ENCODE measurements around the gene C16orf92. TPM values are rescaled to one million over a fixed set of nuclear protein-coding genes. Genes with fewer than 3 reads are reported as not detected.

Gene C16orf92
- total RNA-seq, 1 experiment from 2014 or later, result not detected

- peak within 1 kb of the TSS; percentile 83 for H3K4me3 ChIP-seq
- no peaks in the 10 kb centered on the region for H3K9me3 ChIP-seq (replicated peaks)
- peaks cover 38% of the 10 kb centered on the region for H3K36me3 ChIP-seq
- H3K27ac ChIP-seq, result peak within 1 kb of the TSS; percentile 86
- H3K27me3 ChIP-seq, result no peaks in the 10 kb centered on the region
- peak; percentile 96 for DNase-seq
- peaks cover 25% of the 10 kb centered on the region for H3K4me1 ChIP-seq
Observed at GRCh38 chr16:30065102-30065942, 42.3 kb downstream of the C16orf92 start, which contains the start of gene ALDOA. Gene ALDOA (plus strand): TSS chr16:30065760. CDS start chr16:30066898, 1,138 bp downstream.

GRCh38 chr16:30065943-30066760, 43.2 kb downstream of the C16orf92 start:
- no peaks in the 10 kb centered on the region for H3K9me3 ChIP-seq (replicated peaks)
- peaks cover 17% of the 10 kb centered on the region for H3K4me1 ChIP-seq
- peak overlapping the region; percentile 83 for H3K4me3 ChIP-seq
- H3K36me3 ChIP-seq, result peaks cover 46% of the 10 kb centered on the region
- peak; percentile 31 to 51 for DNase-seq
- H3K27ac ChIP-seq, result peak overlapping the region; percentile 86
- H3K27me3 ChIP-seq, result no peaks in the 10 kb centered on the region

GRCh38 chr16:30066761-30067583, 44.0 kb downstream of the C16orf92 start:
- H3K4me3 ChIP-seq, result peak overlapping the region; percentile 83
- peak overlapping the region; percentile 86 for H3K27ac ChIP-seq
- peaks cover 54% of the 10 kb centered on the region for H3K36me3 ChIP-seq
- H3K27me3 ChIP-seq, result no peaks in the 10 kb centered on the region
- peaks cover 10% of the 10 kb centered on the region for H3K4me1 ChIP-seq
- H3K9me3 ChIP-seq (replicated peaks), result no peaks in the 10 kb centered on the region
- no peak for DNase-seq

- H3K9me3 ChIP-seq (replicated peaks), result no peaks in the 10 kb centered on the region
- peaks cover 60% of the 10 kb centered on the region for H3K36me3 ChIP-seq
- no peak for DNase-seq
- no peak overlapping the region for H3K27ac ChIP-seq
- H3K4me1 ChIP-seq, result peaks cover 8% of the 10 kb centered on the region; the same call in 1 of the 2 replicates
- no peaks in the 10 kb centered on the region for H3K27me3 ChIP-seq
- no peak overlapping the region for H3K4me3 ChIP-seq
Observed at GRCh38 chr16:30067584-30067916, 44.6 kb downstream of the C16orf92 start.

GRCh38 chr16:30068333-30068732, 45.3 kb downstream of the C16orf92 start:
- Histone ChIP-seq H3K27me3 (no peaks in the 10 kb centered on the region), H3K36me3 (peaks cover 61% of the 10 kb centered on the region), H3K27ac (no peak overlapping the region), H3K4me1 (peaks cover 6% of the 10 kb centered on the region; the same call in 1 of the 2 replicates), H3K4me3 (no peak overlapping the region), H3K9me3 (replicated peaks) (no peaks in the 10 kb centered on the region)
- DNase-seq, result no peak

- no peak overlapping the region for H3K4me3 ChIP-seq
- no peaks in the 10 kb centered on the region for H3K27me3 ChIP-seq
- H3K4me1 ChIP-seq, result no peaks in the 10 kb centered on the region
- no peak for DNase-seq
- no peak overlapping the region for H3K27ac ChIP-seq
- H3K9me3 ChIP-seq (replicated peaks), result no peaks in the 10 kb centered on the region
- H3K36me3 ChIP-seq, result peaks cover 61% of the 10 kb centered on the region
Observed at GRCh38 chr16:30068750-30069610, 46.0 kb downstream of the C16orf92 start.

- no peaks in the 10 kb centered on the region for H3K9me3 ChIP-seq (replicated peaks)
- H3K27me3 ChIP-seq, result no peaks in the 10 kb centered on the region
- DNase-seq, result no peak
- no peak overlapping the region for H3K27ac ChIP-seq
- H3K36me3 ChIP-seq, result peaks cover 61% of the 10 kb centered on the region
- no peak overlapping the region for H3K4me3 ChIP-seq
- no peaks in the 10 kb centered on the region for H3K4me1 ChIP-seq
Observed at GRCh38 chr16:30069611-30070462, 46.8 kb downstream of the C16orf92 start.

DNA sequence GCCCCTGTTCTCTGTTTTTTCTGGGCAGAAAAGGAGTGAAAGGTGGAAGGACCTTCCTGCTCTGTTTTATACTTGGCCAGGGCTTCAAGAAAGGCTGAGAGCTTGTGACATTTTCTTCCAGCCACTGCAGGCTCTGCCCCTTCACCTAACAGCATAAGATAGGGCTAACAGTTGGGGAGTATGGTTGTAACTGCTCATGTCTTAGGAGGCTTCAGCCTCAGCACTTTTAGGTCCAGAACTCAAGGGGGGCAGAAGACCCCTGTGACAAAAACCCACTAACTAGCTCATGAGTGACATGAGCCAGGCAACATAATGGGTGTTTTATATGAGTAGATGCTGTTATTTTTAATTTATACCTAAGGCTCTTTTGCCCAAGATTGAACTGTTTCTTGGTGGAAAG, 47.5 kb downstream of the C16orf92 start:
- no peak for DNase-seq
- H3K27me3 ChIP-seq, result no peaks in the 10 kb centered on the region
- H3K9me3 ChIP-seq (replicated peaks), result no peaks in the 10 kb centered on the region
- H3K4me1 ChIP-seq, result no peaks in the 10 kb centered on the region
- no peak overlapping the region for H3K27ac ChIP-seq
- H3K4me3 ChIP-seq, result no peak overlapping the region
- peaks cover 61% of the 10 kb centered on the region for H3K36me3 ChIP-seq

Other genes starting within 250 kb of the C16orf92 start
- gene ZG16, start 244.9 kb upstream of the C16orf92 start, total RNA-seq (2014; rRNA removed; shearing (Covaris generic)), result not detected in 2 replicates
- gene KIF22, start 232.4 kb upstream of the C16orf92 start, total RNA-seq (2014; rRNA removed; shearing (Covaris generic)), result 115 and 122 TPM in 2 replicates
- gene MAZ, start 216.7 kb upstream of the C16orf92 start, total RNA-seq (2014; rRNA removed; shearing (Covaris generic)), result 186 and 221 TPM in 2 replicates
- gene PRRT2, start 211.0 kb upstream of the C16orf92 start, total RNA-seq (2014; rRNA removed; shearing (Covaris generic)), result 0.81 and 1.5 TPM in 2 replicates
- gene PAGR1, start 207.0 kb upstream of the C16orf92 start, total RNA-seq (2014; rRNA removed; shearing (Covaris generic)), result 25.1 and 28.2 TPM in 2 replicates
- 0.61 and 0.63 TPM in 2 replicates for gene MVP, start 202.7 kb upstream of the C16orf92 start, total RNA-seq (2014; rRNA removed; shearing (Covaris generic))
- 29.6 and 30.1 TPM in 2 replicates for gene CDIPT, start 160.0 kb upstream of the C16orf92 start, total RNA-seq (2014; rRNA removed; shearing (Covaris generic))
- gene SEZ6L2, start 123.6 kb upstream of the C16orf92 start, total RNA-seq (2014; rRNA removed; shearing (Covaris generic)), result not detected in 2 replicates
- 0.06 and 0.35 TPM in 2 replicates for gene ASPHD1, start 122.7 kb upstream of the C16orf92 start, total RNA-seq (2014; rRNA removed; shearing (Covaris generic))
- gene KCTD13, start 97.0 kb upstream of the C16orf92 start, total RNA-seq (2014; rRNA removed; shearing (Covaris generic)), result 3.5 and 5.3 TPM in 2 replicates
- gene TMEM219, start 61.1 kb upstream of the C16orf92 start, total RNA-seq (2014; rRNA removed; shearing (Covaris generic)), result 29.8 and 32.1 TPM in 2 replicates
- gene TAOK2, start 49.3 kb upstream of the C16orf92 start, total RNA-seq (2014; rRNA removed; shearing (Covaris generic)), result 27.3 and 30.6 TPM in 2 replicates
- 10.9 and 12.5 TPM in 2 replicates for gene HIRIP3, start 27.6 kb upstream of the C16orf92 start, total RNA-seq (2014; rRNA removed; shearing (Covaris generic))
- gene INO80E, start 27.0 kb upstream of the C16orf92 start, total RNA-seq (2014; rRNA removed; shearing (Covaris generic)), result 54.5 and 55.7 TPM in 2 replicates
- gene DOC2A, start 12.2 kb upstream of the C16orf92 start, total RNA-seq (2014; rRNA removed; shearing (Covaris generic)), result not detected in 2 replicates
- 0.49 and 0.58 TPM in 2 replicates for gene TLCD3B, start 8.1 kb downstream of the C16orf92 start, total RNA-seq (2014; rRNA removed; shearing (Covaris generic))
- 646 and 744 TPM in 2 replicates for gene ALDOA, start 42.6 kb downstream of the C16orf92 start, total RNA-seq (2014; rRNA removed; shearing (Covaris generic))
- 96.7 and 99.4 TPM in 2 replicates for gene PPP4C, start 52.8 kb downstream of the C16orf92 start, total RNA-seq (2014; rRNA removed; shearing (Covaris generic))
- gene TBX6, start 68.7 kb downstream of the C16orf92 start, total RNA-seq (2014; rRNA removed; shearing (Covaris generic)), result 0.18 and 0.73 TPM in 2 replicates
- 10.3 and 13.0 TPM in 2 replicates for gene YPEL3, start 73.0 kb downstream of the C16orf92 start, total RNA-seq (2014; rRNA removed; shearing (Covaris generic))
- 1.0 and 1.1 TPM in 2 replicates for gene GDPD3, start 90.3 kb downstream of the C16orf92 start, total RNA-seq (2014; rRNA removed; shearing (Covaris generic))
- 25.8 and 31.6 TPM in 2 replicates for gene MAPK3, start 100.0 kb downstream of the C16orf92 start, total RNA-seq (2014; rRNA removed; shearing (Covaris generic))
- gene CORO1A, start 160.4 kb downstream of the C16orf92 start, total RNA-seq (2014; rRNA removed; shearing (Covaris generic)), result 5.6 and 7.0 TPM in 2 replicates
- gene BOLA2B, start 170.5 kb downstream of the C16orf92 start, total RNA-seq (2014; rRNA removed; shearing (Covaris generic)), result 38.1 and 50.8 TPM in 2 replicates
- 15.2 and 21.7 TPM in 2 replicates for gene SLX1A, start 170.7 kb downstream of the C16orf92 start, total RNA-seq (2014; rRNA removed; shearing (Covaris generic))
- gene SULT1A3, start 176.1 kb downstream of the C16orf92 start, total RNA-seq (2014; rRNA removed; shearing (Covaris generic)), result 2.2 and 4.3 TPM in 2 replicates
- gene NPIPB13, start 225.3 kb downstream of the C16orf92 start, total RNA-seq (2014; rRNA removed; shearing (Covaris generic)), result 2.3 and 3.9 TPM in 2 replicates

All from SJCRH30 (cell line).